ENCODE measurements around the gene CTNNBIP1.
"Not testable (repeated sequence)": the region's sequence is repeated elsewhere in the genome, so short reads cannot be mapped to it uniquely, and the experiment has no call there.

CTNNBIP1 gene

DNA sequence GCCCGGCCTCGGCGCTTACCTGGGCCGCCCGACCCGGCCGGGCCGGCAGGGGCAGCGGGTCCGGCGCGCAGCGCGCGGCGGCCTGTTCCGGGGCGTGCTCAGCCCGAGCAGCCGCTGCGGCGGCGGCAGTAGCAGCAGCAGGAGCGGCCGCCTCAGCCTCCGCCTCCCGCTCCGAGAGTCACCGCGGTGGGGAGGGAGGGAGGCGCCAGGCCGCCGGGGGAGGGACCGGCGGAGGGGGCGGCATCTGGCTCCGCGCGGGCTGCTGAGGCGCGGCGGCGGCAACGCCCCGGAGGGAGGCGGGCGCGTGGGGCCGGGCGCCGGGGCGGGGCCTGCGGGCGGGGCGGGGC lies at the start of gene CTNNBIP1:
CTNNBIP1 (minus strand) TSS at position 194 of the 347 bp plus-strand sequence. CDS start 38,205 bp downstream, outside the sequence.
- DNase-seq, result no peak

DNA sequence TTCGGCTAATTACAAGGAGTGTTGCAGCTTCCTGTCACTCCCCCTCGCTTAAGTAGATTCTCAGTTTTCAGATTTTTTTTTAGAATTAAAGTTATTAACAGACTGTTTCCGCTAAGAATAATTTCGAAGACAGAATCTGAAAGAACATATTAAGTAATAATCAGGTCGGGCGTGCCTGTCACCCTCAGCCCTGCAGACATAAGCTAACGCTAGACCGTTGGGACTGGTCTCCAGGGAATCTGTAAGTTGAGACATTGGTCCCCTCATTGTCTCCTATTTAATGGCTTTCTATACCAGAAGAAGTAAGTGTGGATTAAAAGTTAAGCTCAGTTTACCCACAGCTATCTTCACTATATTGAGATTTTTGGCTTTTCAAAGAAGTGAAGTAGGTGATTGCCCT lies 47.7 kb upstream of the CTNNBIP1 start:
- no peak for DNase-seq

DNA sequence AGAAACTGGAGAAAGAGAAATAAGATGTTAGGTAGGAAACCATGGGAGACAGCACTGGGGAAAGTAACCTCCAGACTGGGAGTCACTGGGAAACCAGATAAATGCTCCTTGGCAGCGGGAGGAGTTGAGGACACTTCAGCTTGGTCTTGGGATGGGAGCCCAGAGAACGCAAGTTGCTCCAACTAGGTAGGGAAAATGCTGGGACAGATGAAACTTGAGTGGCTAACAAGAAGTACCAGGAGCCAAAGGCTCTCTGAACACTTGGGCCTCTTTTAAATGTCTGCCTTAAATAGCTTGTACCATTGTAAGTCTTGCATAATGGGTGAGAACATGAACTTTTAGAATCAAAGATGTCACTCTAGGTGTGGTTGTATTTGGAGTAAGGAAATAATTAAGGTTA lies 36.2 kb upstream of the CTNNBIP1 start:
- DNase-seq, result no peak

- DNase-seq, result peak; percentile 99
Measured at GRCh38 chr1:9942939-9943788, 33.1 kb upstream of the CTNNBIP1 start, which contains the start of the genes LZIC and NMNAT1. TSS of gene LZIC (minus strand) at chr1:9943391. CDS start at chr1:9936619, 6,772 bp downstream. TSS of gene NMNAT1 (plus strand) at chr1:9943475. CDS start at chr1:9972074, 28,599 bp downstream.

- peak; percentile 96 for DNase-seq
Measured at GRCh38 chr1:9942399-9942938, 32.4 kb upstream of the CTNNBIP1 start.

- peak; percentile 89 for DNase-seq
Measured at GRCh38 chr1:9929431-9930385, 19.6 kb upstream of the CTNNBIP1 start.

GRCh38 chr1:9927259-9927658 lies 17.2 kb upstream of the CTNNBIP1 start:
- no peak for DNase-seq

- no peak for DNase-seq
Measured at GRCh38 chr1:9922342-9922741, 12.3 kb upstream of the CTNNBIP1 start.

DNA sequence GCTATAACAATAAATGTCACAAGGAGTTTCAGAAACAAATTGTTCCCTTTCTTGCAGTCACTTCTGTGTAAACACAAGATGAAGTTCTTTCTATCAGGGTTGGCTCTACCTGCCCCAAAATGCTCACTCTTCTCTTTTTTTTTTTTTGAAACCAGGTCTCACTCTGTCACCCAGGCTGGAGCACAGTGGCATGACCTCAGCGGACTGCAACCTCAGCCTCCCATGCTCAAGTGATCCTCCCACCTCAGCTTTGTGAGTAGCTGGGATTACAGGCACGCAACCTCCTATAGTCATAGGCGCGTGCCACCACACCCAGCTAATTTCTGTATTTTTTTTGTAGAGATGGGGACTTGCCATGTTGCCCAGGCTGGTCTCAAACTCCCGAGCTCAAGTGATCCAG lies 10.5 kb upstream of the CTNNBIP1 start:
- no peak for DNase-seq

GRCh38 chr1:9917901-9918300 lies 7.8 kb upstream of the CTNNBIP1 start:
- no peak for DNase-seq

- DNase-seq, result not testable (repeated sequence)
Measured at GRCh38 chr1:9917495-9917894, 7.4 kb upstream of the CTNNBIP1 start.

- no peak for DNase-seq
Measured at GRCh38 chr1:9916452-9916851, 6.4 kb upstream of the CTNNBIP1 start.

DNA sequence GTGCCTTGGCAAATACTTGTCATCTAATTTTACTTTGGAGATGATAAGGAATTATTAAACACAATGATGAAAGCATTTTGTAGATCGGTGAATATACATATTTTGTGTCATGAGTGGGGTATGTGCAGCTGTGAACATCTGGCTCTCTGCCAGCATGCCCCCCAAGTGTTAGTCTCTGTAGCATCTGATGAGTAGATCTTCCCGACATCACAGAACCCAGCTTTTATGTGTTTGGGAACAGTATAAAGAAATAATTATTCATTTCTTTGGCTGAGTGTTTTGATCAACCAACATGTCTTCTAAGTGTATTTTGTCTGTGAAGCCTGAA lies 4.5 kb upstream of the CTNNBIP1 start:
- no peak for DNase-seq

DNA sequence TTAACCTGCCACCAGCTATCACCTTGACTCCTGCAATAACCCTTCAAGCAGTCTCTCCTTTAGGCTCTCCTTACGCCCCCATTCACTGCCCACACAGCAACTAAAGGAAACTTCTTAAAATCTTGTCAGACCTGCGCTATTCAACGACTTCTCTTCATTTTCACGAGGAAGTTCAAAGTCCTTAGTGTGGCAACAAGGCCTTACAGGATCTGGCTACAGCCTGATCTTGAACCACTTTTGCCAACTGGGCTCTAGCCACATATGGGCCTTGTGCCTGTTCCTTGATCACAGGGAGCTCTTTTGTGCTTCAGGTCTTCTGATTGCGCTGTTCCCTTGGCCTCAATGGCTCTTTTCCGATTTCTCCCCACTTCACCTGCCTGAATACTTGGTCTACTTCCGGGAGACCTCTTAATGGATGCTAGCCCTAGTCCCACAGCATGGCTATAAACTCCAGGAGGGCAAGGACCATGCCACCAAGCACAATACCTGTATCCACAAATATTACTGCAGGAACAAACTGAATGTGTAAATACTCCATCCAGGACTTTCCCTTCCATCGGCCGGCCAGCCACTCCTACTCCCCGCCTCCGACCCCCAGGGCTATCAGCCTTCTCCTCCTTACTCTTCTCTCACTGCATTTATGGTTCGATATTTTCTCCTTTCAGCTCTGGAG lies 2.3 kb upstream of the CTNNBIP1 start:
- DNase-seq, result peak; percentile 50

DNA sequence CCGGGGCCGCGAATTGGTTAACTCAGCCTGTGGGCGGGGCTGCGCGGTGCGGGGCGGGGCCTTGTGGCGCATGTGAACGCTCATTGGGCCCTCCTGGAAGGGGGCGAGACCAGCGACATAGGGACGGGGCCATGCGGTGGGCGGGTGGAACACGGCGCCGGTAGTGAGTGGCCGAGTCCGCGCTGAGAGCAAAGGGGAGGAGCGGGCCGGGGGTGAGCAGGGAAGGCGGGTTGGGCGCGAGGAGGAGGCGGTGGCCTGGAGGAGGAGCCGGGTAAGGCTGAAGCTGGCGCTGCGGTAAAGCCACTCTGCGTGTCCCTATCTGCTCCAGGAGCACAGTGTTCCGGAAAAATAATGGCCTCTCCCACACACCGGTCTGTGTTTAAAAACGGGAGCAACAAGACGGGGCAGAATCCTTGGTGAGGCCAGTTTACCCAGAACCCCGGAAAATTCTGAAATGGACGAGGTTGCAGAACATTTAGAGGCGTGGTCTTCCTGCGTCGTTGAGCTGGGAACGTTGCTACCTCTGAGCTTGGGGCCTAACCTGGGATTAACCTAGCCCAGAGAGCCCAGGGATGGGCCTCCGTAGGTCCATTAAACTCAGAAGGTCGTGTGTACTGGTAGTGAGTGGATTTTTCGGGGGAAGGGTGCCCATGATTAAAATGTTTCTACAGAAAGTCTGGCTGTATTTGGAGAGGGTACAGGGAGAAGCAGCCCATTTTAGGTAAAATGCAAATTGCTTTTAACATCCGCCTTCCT lies 532 bp upstream of the CTNNBIP1 start:
- peak; percentile 100 for DNase-seq

GRCh38 chr1:9909234-9910046 lies 629 bp downstream of the CTNNBIP1 start:
- peak; percentile 67 for DNase-seq

DNA sequence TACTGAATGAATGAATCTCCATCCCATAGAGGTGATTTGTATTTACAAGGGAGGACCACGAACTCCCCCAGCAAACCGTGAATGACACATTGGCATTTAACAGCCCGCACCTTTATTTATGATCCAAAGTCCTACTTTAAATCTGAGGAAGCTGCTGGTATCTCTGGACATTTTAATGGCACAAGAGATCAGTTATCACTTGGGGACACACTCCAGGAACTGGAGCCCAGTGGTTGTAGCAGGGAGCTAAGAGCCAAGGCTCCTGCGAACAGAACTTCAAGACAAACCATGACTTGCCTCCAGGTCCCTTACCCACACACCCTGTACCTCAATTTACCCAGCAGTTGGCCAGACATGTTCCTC lies 1.2 kb downstream of the CTNNBIP1 start:
- DNase-seq, result no peak

DNA sequence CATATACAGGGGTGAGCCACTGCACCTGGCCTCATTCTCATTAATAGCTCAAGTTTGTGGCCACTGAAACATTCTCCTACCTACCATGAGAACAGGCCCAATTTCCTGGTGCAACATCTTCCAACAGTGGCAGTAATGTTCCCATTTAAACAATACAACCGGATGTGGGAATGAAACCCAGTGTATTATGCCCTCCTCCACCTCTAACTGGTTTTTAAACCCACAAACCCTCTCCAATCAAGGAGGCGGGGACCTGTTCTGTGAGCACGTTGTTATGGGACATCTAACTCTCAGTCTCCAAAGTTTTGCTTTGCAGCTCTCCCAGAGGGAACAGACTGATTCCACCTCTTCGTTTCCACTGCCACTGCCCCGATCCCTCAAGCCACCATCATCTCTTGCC lies 2.6 kb downstream of the CTNNBIP1 start:
- DNase-seq, result no peak

DNA sequence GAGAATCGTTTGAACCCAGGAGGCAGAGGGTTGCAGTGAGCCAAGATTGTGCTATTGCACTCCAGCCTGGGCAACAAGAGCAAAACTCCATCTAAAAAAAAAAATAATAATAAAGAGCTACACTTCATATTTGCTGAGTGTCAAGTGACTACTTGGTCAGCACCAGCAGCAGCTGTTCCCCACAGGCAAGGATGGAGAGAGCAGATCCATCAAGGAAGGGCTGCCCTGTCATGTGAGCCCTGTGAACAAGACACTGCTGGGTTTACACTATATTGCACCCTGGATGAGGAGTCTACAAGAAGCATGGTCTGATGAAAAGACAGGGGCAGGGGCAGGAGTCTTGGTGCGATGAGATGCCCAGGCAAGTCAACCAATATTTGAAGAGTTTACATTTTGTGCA lies 3.6 kb downstream of the CTNNBIP1 start:
- DNase-seq, result no peak

- DNase-seq, result no peak
Measured at GRCh38 chr1:9905010-9905409, 5.1 kb downstream of the CTNNBIP1 start.

DNA sequence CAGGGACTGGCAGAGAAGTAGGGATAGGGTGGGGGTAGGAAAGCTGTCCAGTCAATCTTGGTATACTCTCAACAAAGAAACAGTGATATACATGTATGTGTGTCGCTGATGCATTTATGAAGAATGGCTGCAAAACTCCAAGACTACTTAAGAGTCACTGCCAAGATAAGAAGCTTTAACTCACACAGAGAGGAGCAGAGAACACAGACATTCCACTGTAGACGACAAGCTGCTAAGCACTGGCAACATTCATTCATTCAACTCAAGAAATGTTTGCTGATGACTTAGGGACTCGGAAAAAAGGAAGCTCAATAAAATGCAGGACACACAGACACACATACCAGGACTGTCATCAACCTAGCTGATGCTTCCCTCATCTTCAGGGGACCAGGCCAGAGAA lies 5.5 kb downstream of the CTNNBIP1 start:
- DNase-seq, result no peak
